VCaP (cell line): ENCODE measurements around the gene NAA25.
"Not testable (repeated sequence)": the region's sequence is repeated elsewhere in the genome, so short reads cannot be mapped to it uniquely, and the experiment has no call there.

ENCODE experiments used
- H3K27ac ChIP-seq: fragments of 450-650 bp; 2 replicates; pipeline ENCODE4 v1.5.1; 2017
- CTCF ChIP-seq: fragments of 450-650 bp; conservative IDR thresholded peaks from 2 replicates; pipeline ENCODE4 v1.5.1; 2017; ENCODE audit warnings: mild to moderate bottlenecking, moderate library complexity

NAA25 gene

GRCh38 chr12:112066566-112066965 lies 42.0 kb downstream of the NAA25 start:
- TF ChIP-seq CTCF = no peak
- H3K27ac ChIP-seq = no peak overlapping the region

DNA sequence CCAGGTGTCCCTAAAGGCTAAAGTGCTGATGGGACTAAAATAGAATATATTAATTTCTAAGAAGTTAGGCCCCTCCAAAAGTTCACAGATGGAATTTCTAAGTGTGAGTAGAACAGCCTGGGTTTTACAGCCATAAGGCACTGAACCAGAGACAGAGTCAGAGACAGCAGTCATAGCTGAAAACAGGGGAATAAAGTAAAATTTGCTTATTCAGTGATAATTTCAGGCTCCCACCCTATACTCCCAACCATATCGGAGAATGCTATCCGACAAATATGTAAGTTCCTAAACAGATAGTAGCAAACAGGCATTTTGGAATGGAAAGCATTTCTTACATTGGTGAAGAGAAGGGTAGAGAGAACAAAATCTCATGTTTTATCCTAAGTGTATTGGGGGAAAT lies 45.3 kb downstream of the NAA25 start:
- TF ChIP-seq CTCF = no peak
- no peak overlapping the region for H3K27ac ChIP-seq

- TF ChIP-seq CTCF = no peak
- H3K27ac ChIP-seq = no peak overlapping the region
These were observed 47.4 kb downstream of the NAA25 start for GRCh38 chr12:112061137-112061536.

GRCh38 chr12:112049351-112049750 lies 59.2 kb downstream of the NAA25 start:
- no peak for TF ChIP-seq CTCF
- H3K27ac ChIP-seq = no peak overlapping the region

GRCh38 chr12:112046003-112046402 lies 62.6 kb downstream of the NAA25 start:
- no peak overlapping the region for H3K27ac ChIP-seq
- TF ChIP-seq CTCF = no peak

DNA sequence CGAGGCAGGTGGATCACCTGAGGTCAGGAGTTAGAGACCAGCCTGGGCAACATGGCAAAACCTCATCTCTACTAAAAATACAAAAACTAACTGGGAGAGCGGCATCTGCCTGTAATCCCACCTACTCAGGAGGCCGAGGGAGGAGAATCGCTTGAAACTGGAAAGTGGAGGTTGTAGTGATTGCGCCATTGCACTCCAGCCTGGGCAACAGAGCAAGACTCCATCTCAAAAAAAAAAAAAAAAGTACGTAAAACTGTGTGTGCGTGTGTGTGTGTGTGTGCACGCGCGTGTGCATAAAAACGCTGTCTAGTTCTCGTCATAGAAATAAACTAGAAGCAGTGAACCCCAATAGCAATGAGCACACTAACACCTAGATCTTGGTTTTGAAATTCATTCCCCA lies 72.0 kb downstream of the NAA25 start:
- H3K27ac ChIP-seq = not testable (repeated sequence)

GRCh38 chr12:112035219-112035785 lies 73.3 kb downstream of the NAA25 start:
- TF ChIP-seq CTCF = no peak
- H3K27ac ChIP-seq = no peak overlapping the region

DNA sequence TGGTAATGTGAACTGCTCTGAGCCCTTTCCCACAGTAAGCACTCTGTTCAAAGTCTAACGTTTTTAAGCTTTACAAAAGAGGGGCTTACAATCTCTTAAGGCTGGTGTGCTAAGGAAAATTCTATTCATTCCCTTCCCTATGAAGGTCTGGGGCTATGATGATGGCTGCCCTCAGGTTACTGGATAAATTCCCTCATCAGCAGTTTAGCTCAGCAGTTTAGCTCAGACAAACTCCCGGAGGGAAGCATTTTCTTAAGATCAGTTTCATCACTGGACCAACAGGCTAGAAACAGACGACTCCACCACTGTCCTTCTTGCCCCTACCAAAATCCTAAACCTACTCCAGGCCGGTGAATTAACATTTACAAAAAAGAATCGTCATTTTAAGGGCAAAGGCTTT lies 76.3 kb downstream of the NAA25 start:
- no peak for TF ChIP-seq CTCF
- H3K27ac ChIP-seq = no peak overlapping the region
